ENCODE results near the gene RD3L.

- TF ChIP-seq CTCF (IDR thresholded peaks at IDR 0.05) (no peak), POLR2A (IDR thresholded peaks at IDR 0.05) (no peak)
Measured at GRCh38 chr14:103969961-103970360, 27.6 kb upstream of the RD3L start.

All from testis (tissue), 2 donors.